SKM-1 (cell line): ENCODE measurements around the gene EMX2.

Source experiments
- DNase-seq: peaks from one replicate; lab custom pipeline; 2025; ENCODE audit not compliant: unreplicated experiment; lab: John Stamatoyannopoulos, UW

EMX2 gene

GRCh38 chr10:117544004-117544701 is 1.6 kb downstream of the EMX2 start:
- no peak for DNase-seq

GRCh38 chr10:117544711-117545140 is 2.2 kb downstream of the EMX2 start:
- no peak for DNase-seq

- no peak for DNase-seq
Measured at GRCh38 chr10:117545141-117546019, 2.8 kb downstream of the EMX2 start.

- DNase-seq = no peak
Measured at GRCh38 chr10:117546020-117546580, 3.6 kb downstream of the EMX2 start.

- no peak for DNase-seq
Measured at GRCh38 chr10:117546581-117547015, 4.1 kb downstream of the EMX2 start.

GRCh38 chr10:117547016-117547715 is 4.6 kb downstream of the EMX2 start:
- no peak for DNase-seq

GRCh38 chr10:117547716-117548668 is 5.4 kb downstream of the EMX2 start:
- no peak for DNase-seq

- no peak for DNase-seq
Measured at GRCh38 chr10:117549100-117549585, 6.6 kb downstream of the EMX2 start.

- no peak for DNase-seq
Measured at GRCh38 chr10:117550076-117550475, 7.5 kb downstream of the EMX2 start.

- no peak for DNase-seq
Measured at GRCh38 chr10:117550599-117551329, 8.2 kb downstream of the EMX2 start.

- DNase-seq = no peak
Measured at GRCh38 chr10:117551330-117552155, 9.0 kb downstream of the EMX2 start.

- no peak for DNase-seq
Measured at GRCh38 chr10:117552156-117552631, 9.6 kb downstream of the EMX2 start.

GRCh38 chr10:117552701-117553141 is 10.2 kb downstream of the EMX2 start:
- no peak for DNase-seq

- no peak for DNase-seq
Measured at GRCh38 chr10:117553142-117553814, 10.7 kb downstream of the EMX2 start.

- no peak for DNase-seq
Measured at GRCh38 chr10:117553815-117554172, 11.2 kb downstream of the EMX2 start.

- DNase-seq = no peak
Measured at GRCh38 chr10:117554241-117554814, 11.8 kb downstream of the EMX2 start.

GRCh38 chr10:117555017-117555416 is 12.5 kb downstream of the EMX2 start:
- no peak for DNase-seq
